Gastrocnemius medialis (tissue), 4 donors: ENCODE data around the gene DDX51.

Source experiments
- CTCF ChIP-seq, 5 experiments: fragments of 450-650 bp in 3 of 5; fragments of 200-600 bp in 2 of 5; sonication (generic) in 2 of 5; IDR thresholded peaks in 4 of 5; conservative IDR thresholded peaks in 1 of 5; 1 replicate in 4 of 5; 2 replicates in 1 of 5; pipeline ENCODE4 v1.5.1; 2016 to 2019; ENCODE audit warnings: antibody characterized with exemption in 5 of 5, mild to moderate bottlenecking in 3 of 5, moderate library complexity in 3 of 5
- POLR2A ChIP-seq, 2 donors: fragments of 450-650 bp; IDR thresholded peaks; one replicate each; pipeline ENCODE4 v1.6.1; 2017; ENCODE audit warnings: antibody characterized with exemption in 2 of 2, mild to moderate bottlenecking in 2 of 2, moderate library complexity in 2 of 2

GRCh38 chr12:132174015-132174838 lies 30.1 kb upstream of the DDX51 start:
- TF ChIP-seq POLR2A (IDR thresholded peaks at IDR 0.05) (no peak), CTCF (IDR thresholded peaks at IDR 0.05 in 4 of 5, conservative IDR thresholded peaks at IDR 0.05 in 1 of 5) (no peak)
